HL-60 (cell line): ENCODE data around the gene TAS2R7.

Experiments
- GABPA ChIP-seq: IDR thresholded peaks from 2 replicates; pipeline ENCODE4 v1.6.1; 2012; ENCODE audit warnings: low read depth
- TF ChIP-seq, protein P1 (sequence below): IDR thresholded peaks from 2 replicates; pipeline ENCODE4 v1.6.1; 2012; ENCODE audit warnings: low read depth; ENCODE audit not compliant: insufficient replicate concordance
- TF ChIP-seq, protein P2 (sequence below): IDR thresholded peaks from one replicate; pipeline ENCODE4 v1.5.1; 2011; ENCODE audit warnings: low read length, control low read depth, inconsistent platforms; ENCODE audit not compliant: insufficient read depth

DNA sequence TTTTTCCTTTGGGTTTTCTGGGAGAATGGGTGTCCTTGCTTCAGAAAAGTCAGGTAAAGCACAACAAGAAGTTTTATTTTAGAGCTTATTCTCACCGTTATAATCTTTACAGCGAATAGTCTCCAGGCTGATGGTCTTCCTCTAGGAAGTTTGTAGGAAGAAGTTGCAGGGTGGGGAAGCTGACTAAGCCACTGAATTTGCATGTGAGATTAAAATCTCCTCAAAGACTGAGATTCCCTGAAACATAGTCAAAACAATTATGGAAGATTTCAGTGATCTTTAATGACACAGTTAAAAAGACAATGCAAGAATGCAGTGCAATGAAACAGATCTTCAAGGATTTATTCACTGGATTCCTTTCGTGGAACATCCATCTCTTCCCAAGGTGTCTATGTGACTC is 22.5 kb upstream of the TAS2R7 start:
- TF ChIP-seq, protein P1, sequence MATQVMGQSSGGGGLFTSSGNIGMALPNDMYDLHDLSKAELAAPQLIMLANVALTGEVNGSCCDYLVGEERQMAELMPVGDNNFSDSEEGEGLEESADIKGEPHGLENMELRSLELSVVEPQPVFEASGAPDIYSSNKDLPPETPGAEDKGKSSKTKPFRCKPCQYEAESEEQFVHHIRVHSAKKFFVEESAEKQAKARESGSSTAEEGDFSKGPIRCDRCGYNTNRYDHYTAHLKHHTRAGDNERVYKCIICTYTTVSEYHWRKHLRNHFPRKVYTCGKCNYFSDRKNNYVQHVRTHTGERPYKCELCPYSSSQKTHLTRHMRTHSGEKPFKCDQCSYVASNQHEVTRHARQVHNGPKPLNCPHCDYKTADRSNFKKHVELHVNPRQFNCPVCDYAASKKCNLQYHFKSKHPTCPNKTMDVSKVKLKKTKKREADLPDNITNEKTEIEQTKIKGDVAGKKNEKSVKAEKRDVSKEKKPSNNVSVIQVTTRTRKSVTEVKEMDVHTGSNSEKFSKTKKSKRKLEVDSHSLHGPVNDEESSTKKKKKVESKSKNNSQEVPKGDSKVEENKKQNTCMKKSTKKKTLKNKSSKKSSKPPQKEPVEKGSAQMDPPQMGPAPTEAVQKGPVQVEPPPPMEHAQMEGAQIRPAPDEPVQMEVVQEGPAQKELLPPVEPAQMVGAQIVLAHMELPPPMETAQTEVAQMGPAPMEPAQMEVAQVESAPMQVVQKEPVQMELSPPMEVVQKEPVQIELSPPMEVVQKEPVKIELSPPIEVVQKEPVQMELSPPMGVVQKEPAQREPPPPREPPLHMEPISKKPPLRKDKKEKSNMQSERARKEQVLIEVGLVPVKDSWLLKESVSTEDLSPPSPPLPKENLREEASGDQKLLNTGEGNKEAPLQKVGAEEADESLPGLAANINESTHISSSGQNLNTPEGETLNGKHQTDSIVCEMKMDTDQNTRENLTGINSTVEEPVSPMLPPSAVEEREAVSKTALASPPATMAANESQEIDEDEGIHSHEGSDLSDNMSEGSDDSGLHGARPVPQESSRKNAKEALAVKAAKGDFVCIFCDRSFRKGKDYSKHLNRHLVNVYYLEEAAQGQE, result no peak
- TF ChIP-seq, protein P2, sequence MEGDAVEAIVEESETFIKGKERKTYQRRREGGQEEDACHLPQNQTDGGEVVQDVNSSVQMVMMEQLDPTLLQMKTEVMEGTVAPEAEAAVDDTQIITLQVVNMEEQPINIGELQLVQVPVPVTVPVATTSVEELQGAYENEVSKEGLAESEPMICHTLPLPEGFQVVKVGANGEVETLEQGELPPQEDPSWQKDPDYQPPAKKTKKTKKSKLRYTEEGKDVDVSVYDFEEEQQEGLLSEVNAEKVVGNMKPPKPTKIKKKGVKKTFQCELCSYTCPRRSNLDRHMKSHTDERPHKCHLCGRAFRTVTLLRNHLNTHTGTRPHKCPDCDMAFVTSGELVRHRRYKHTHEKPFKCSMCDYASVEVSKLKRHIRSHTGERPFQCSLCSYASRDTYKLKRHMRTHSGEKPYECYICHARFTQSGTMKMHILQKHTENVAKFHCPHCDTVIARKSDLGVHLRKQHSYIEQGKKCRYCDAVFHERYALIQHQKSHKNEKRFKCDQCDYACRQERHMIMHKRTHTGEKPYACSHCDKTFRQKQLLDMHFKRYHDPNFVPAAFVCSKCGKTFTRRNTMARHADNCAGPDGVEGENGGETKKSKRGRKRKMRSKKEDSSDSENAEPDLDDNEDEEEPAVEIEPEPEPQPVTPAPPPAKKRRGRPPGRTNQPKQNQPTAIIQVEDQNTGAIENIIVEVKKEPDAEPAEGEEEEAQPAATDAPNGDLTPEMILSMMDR, result no peak
- TF ChIP-seq GABPA, result no peak
